Measurements from ENCODE around the gene ITPRID1.

The ITPRID1 gene

GRCh38 chr7:31562002-31562401 is 48.1 kb downstream of the ITPRID1 start:
- Histone ChIP-seq H3K36me3 (ENCODE audit: control insufficient read depth in 2 of 2, insufficient read depth in 2 of 2, low read length in 2 of 2) (no peaks in the 10 kb centered on the region), H3K27me3 (ENCODE audit: control insufficient read depth in 1 of 2, insufficient read depth in 2 of 2, low read length in 2 of 2) (no peaks in the 10 kb centered on the region), H3K4me1 (ENCODE audit: control insufficient read depth, insufficient read depth, low read length) (no peaks in the 10 kb centered on the region), H3K4me3 (ENCODE audit: low read length in 2 of 2) (no peak overlapping the region), H3K27ac (ENCODE audit: low read length) (no peak overlapping the region), H3K9me3 (ENCODE audit: control insufficient read depth in 2 of 2, low read length in 2 of 2) (no peaks in the 10 kb centered on the region), H3K9ac (ENCODE audit: low read length in 2 of 2) (no peak overlapping the region)

DNA sequence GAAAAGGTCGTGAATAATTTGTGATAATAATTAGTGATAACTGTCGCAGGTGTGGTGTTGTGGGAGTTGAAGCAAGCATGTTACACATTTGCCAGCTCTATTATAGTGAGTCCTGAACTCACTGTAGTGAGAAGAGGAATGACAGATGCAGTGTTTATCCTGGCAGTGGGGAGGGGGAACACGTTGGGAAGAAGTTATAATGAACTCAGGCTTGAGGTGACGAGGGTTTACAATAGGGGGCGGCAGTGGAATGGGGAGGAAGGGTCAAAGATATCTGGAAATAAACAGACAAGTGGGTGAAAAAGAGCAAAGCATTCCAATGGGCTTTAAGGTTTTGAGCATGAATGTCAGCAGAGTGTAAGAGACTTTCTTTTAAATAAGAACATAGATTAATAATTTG is 49.6 kb downstream of the ITPRID1 start:
- H3K4me1 ChIP-seq (ENCODE audit: control insufficient read depth, insufficient read depth, low read length): no peaks in the 10 kb centered on the region
- no peaks in the 10 kb centered on the region for H3K36me3 ChIP-seq (ENCODE audit: control insufficient read depth in 2 of 2, insufficient read depth in 2 of 2, low read length in 2 of 2)
- no peak overlapping the region for H3K4me3 ChIP-seq (ENCODE audit: low read length in 2 of 2)
- no peaks in the 10 kb centered on the region for H3K9me3 ChIP-seq (ENCODE audit: control insufficient read depth in 2 of 2, low read length in 2 of 2)
- no peaks in the 10 kb centered on the region for H3K27me3 ChIP-seq (ENCODE audit: control insufficient read depth in 1 of 2, insufficient read depth in 2 of 2, low read length in 2 of 2)
- H3K27ac ChIP-seq (ENCODE audit: low read length): no peak overlapping the region
- H3K9ac ChIP-seq (ENCODE audit: low read length in 2 of 2): no peak overlapping the region

DNA sequence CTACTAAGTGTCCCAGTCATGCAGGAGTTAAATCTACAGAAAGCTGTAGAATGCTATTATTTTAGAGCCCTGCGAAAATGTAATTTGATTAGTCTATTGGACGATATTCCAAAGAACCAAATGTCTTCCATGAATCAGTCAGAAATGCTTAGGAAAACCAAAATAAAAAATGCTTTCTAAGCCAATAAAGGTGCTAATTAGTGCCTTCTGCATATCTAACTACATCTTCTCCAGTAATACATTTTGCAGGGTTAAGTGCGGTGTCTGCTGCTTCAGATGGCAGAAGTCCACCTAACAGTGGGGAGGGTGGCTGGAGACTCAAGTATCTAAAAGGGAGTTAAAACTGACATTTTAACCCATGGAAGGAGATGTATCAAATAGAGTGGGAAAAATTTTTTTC is 50.1 kb downstream of the ITPRID1 start:
- Histone ChIP-seq H3K4me3 (ENCODE audit: low read length in 2 of 2) (no peak overlapping the region), H3K27me3 (ENCODE audit: control insufficient read depth in 1 of 2, insufficient read depth in 2 of 2, low read length in 2 of 2) (no peaks in the 10 kb centered on the region), H3K4me1 (ENCODE audit: control insufficient read depth, insufficient read depth, low read length) (no peaks in the 10 kb centered on the region), H3K9ac (ENCODE audit: low read length in 2 of 2) (no peak overlapping the region), H3K9me3 (ENCODE audit: control insufficient read depth in 2 of 2, low read length in 2 of 2) (no peaks in the 10 kb centered on the region), H3K36me3 (ENCODE audit: control insufficient read depth in 2 of 2, insufficient read depth in 2 of 2, low read length in 2 of 2) (no peaks in the 10 kb centered on the region), H3K27ac (ENCODE audit: low read length) (no peak overlapping the region)

DNA sequence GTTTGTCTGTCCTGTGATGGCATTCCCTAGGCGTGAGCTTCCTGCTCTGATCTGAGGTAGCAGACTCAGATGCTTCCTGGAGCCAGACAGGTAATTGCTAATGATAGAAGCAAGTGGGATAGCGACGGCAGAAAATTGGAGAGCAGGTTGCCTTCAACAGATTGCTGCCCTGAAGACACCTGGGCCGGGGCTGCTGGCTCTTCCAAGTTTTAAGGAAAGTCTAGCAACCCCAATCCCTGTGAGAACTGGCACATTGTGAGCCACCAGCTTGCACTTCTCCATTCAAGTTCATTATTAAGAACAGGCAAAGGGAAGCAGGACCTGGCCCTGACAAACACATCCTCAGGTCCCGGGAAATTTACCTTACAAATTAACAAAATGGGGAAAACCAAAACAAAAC is 50.8 kb downstream of the ITPRID1 start:
- Histone ChIP-seq H3K9me3 (ENCODE audit: control insufficient read depth in 2 of 2, low read length in 2 of 2) (no peaks in the 10 kb centered on the region), H3K9ac (ENCODE audit: low read length in 2 of 2) (no peak overlapping the region), H3K4me1 (ENCODE audit: control insufficient read depth, insufficient read depth, low read length) (no peaks in the 10 kb centered on the region), H3K27ac (ENCODE audit: low read length) (no peak overlapping the region), H3K4me3 (ENCODE audit: low read length in 2 of 2) (no peak overlapping the region), H3K27me3 (ENCODE audit: control insufficient read depth in 1 of 2, insufficient read depth in 2 of 2, low read length in 2 of 2) (no peaks in the 10 kb centered on the region), H3K36me3 (ENCODE audit: control insufficient read depth in 2 of 2, insufficient read depth in 2 of 2, low read length in 2 of 2) (no peaks in the 10 kb centered on the region)

GRCh38 chr7:31569528-31569927 is 55.6 kb downstream of the ITPRID1 start:
- Histone ChIP-seq H3K27ac (ENCODE audit: low read length) (no peak overlapping the region), H3K9ac (ENCODE audit: low read length in 2 of 2) (no peak overlapping the region), H3K36me3 (ENCODE audit: control insufficient read depth in 2 of 2, insufficient read depth in 2 of 2, low read length in 2 of 2) (no peaks in the 10 kb centered on the region), H3K9me3 (ENCODE audit: control insufficient read depth in 2 of 2, low read length in 2 of 2) (no peaks in the 10 kb centered on the region), H3K4me1 (ENCODE audit: control insufficient read depth, insufficient read depth, low read length) (no peaks in the 10 kb centered on the region), H3K27me3 (ENCODE audit: control insufficient read depth in 1 of 2, insufficient read depth in 2 of 2, low read length in 2 of 2) (no peaks in the 10 kb centered on the region), H3K4me3 (ENCODE audit: low read length in 2 of 2) (no peak overlapping the region)

DNA sequence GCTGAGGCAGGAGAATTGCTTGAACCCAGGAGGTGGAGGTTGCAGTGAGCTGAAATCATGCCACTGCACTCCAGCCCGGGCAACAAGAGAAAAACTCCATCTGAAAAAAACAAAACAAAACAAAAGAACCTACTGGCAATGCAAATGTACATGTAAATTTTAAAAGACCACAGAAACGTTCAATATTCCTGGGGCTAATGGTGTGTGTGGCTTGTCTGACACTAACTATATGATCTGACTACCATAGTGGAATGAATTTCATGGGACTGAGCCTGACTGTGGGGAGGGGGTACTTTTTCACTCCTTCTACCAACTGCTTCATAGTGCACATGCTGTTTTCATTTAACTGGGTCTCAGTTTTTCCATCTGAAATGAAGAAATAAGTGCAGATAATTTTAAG is 69.6 kb downstream of the ITPRID1 start:
- Histone ChIP-seq H3K4me1 (ENCODE audit: control insufficient read depth, insufficient read depth, low read length) (no peaks in the 10 kb centered on the region), H3K27ac (ENCODE audit: low read length) (no peak overlapping the region), H3K9ac (ENCODE audit: low read length in 2 of 2) (no peak overlapping the region), H3K9me3 (ENCODE audit: control insufficient read depth in 2 of 2, low read length in 2 of 2) (no peaks in the 10 kb centered on the region), H3K4me3 (ENCODE audit: low read length in 2 of 2) (no peak overlapping the region), H3K36me3 (ENCODE audit: control insufficient read depth in 2 of 2, insufficient read depth in 2 of 2, low read length in 2 of 2) (no peaks in the 10 kb centered on the region), H3K27me3 (ENCODE audit: control insufficient read depth in 1 of 2, insufficient read depth in 2 of 2, low read length in 2 of 2) (no peaks in the 10 kb centered on the region)

DNA sequence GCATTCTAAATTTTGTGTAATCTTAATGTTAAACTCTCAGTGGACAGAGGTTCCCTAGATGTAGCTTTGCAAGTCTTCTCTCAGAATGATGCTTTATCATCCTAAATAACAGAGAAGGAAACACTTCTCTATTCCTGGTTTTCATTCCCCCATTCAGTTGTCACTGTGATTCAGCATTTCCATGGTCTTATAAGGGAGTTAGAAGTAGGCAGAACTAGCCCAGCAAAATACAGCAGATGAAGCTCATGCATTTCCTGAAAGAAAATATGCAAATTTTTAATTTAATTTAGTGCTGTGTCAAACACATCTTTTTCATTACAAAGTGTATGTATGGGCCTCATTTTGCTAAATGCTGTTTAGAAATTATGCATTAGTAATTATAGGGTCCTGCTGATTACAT is 70.1 kb downstream of the ITPRID1 start:
- no peaks in the 10 kb centered on the region for H3K27me3 ChIP-seq (ENCODE audit: control insufficient read depth in 1 of 2, insufficient read depth in 2 of 2, low read length in 2 of 2)
- H3K4me3 ChIP-seq (ENCODE audit: low read length in 2 of 2): no peak overlapping the region
- H3K36me3 ChIP-seq (ENCODE audit: control insufficient read depth in 2 of 2, insufficient read depth in 2 of 2, low read length in 2 of 2): no peaks in the 10 kb centered on the region
- H3K4me1 ChIP-seq (ENCODE audit: control insufficient read depth, insufficient read depth, low read length): no peaks in the 10 kb centered on the region
- H3K27ac ChIP-seq (ENCODE audit: low read length): no peak overlapping the region
- H3K9me3 ChIP-seq (ENCODE audit: control insufficient read depth in 2 of 2, low read length in 2 of 2): no peaks in the 10 kb centered on the region
- H3K9ac ChIP-seq (ENCODE audit: low read length in 2 of 2): no peak overlapping the region

DNA sequence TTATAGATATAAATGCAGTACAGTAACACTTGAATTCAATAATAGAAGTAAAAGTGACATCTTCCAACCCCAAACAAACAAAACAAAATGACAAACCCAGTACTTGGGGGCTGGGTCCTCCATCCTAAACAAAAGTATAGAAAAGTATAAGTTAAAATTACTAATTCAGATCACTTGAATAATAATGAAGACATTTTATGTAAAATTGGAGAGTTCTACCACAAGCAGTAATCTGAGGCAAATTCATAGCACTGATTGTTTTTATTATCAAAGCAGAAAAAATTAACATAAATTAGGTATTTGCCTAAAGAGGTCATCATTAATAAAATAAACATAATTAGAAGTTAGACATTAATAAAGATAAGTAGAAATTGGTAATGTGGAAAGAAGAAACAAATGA is 81.5 kb downstream of the ITPRID1 start:
- no peaks in the 10 kb centered on the region for H3K27me3 ChIP-seq (ENCODE audit: control insufficient read depth in 1 of 2, insufficient read depth in 2 of 2, low read length in 2 of 2)
- H3K4me1 ChIP-seq (ENCODE audit: control insufficient read depth, insufficient read depth, low read length): no peaks in the 10 kb centered on the region

DNA sequence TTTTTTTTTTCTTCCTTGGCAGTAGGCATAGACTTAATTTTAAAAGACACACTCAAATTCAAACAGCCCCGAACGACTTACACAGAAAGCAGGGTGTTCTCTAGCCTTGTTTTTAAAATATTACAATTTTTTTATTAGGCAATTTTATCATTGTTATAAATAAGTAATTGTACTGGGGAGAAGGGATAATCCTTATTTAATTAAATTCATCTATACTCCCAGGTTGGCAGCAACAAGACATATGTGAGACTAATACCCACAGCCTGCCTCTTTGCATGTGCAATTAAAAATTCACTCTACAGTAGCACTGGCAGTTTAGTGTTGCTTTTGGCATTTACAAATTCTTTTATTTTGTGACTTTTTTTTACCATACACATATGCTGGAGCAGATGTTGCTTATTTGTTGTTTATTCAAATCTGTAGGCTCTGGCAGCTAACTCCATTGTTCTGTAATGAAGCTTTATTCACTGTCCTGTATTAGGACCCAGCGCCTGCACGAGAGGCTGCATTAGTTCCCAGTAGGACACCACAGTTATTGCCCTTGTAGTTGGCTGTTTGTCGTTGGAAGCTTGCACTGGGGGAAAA is 88.2 kb downstream of the ITPRID1 start:
- Histone ChIP-seq H3K4me3 (ENCODE audit: low read length in 2 of 2) (no peak overlapping the region), H3K27ac (ENCODE audit: low read length) (no peak overlapping the region), H3K4me1 (ENCODE audit: control insufficient read depth, insufficient read depth, low read length) (no peaks in the 10 kb centered on the region), H3K9ac (ENCODE audit: low read length in 2 of 2) (no peak overlapping the region), H3K36me3 (ENCODE audit: control insufficient read depth in 2 of 2, insufficient read depth in 2 of 2, low read length in 2 of 2) (no peaks in the 10 kb centered on the region), H3K9me3 (ENCODE audit: control insufficient read depth in 2 of 2, low read length in 2 of 2) (no peaks in the 10 kb centered on the region), H3K27me3 (ENCODE audit: control insufficient read depth in 1 of 2, insufficient read depth in 2 of 2, low read length in 2 of 2) (no peaks in the 10 kb centered on the region)

More for the DNA sequence above, 81.5 kb downstream of the ITPRID1 start:
- no peak overlapping the region for H3K4me3 ChIP-seq (ENCODE audit: low read length in 2 of 2)
- H3K27ac ChIP-seq (ENCODE audit: low read length): no peak overlapping the region
- H3K36me3 ChIP-seq (ENCODE audit: control insufficient read depth in 2 of 2, insufficient read depth in 2 of 2, low read length in 2 of 2): no peaks in the 10 kb centered on the region
- H3K9ac ChIP-seq (ENCODE audit: low read length in 2 of 2): no peak overlapping the region
- peaks cover 0 to 3% of the 10 kb centered on the region in 2 donors for H3K9me3 ChIP-seq (ENCODE audit: control insufficient read depth in 2 of 2, low read length in 2 of 2)

DNA sequence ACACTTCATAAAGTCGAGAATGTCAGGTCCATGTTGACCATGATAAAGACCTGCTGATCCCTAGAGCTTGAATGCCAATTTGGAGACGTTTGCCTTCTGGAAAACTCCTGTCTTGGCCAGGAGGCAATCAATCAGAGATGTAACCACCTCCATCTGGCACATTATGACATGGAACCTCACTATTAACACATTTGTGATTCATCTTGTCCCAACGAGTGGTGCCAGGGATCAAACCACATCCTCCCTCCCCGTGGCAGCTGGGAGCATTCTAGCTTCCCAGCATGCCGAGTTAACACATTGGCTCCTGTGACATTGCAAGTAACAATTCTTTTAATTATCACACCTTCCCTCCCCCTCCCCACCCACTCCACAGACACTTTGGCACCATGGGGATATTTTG is 89.2 kb downstream of the ITPRID1 start:
- Histone ChIP-seq H3K4me1 (ENCODE audit: control insufficient read depth, insufficient read depth, low read length) (no peaks in the 10 kb centered on the region), H3K27me3 (ENCODE audit: control insufficient read depth in 1 of 2, insufficient read depth in 2 of 2, low read length in 2 of 2) (no peaks in the 10 kb centered on the region), H3K9me3 (ENCODE audit: control insufficient read depth in 2 of 2, low read length in 2 of 2) (no peaks in the 10 kb centered on the region), H3K27ac (ENCODE audit: low read length) (no peak overlapping the region), H3K36me3 (ENCODE audit: control insufficient read depth in 2 of 2, insufficient read depth in 2 of 2, low read length in 2 of 2) (no peaks in the 10 kb centered on the region), H3K9ac (ENCODE audit: low read length in 2 of 2) (no peak overlapping the region), H3K4me3 (ENCODE audit: low read length in 2 of 2) (no peak overlapping the region)

- no peak overlapping the region for H3K9ac ChIP-seq (ENCODE audit: low read length in 2 of 2)
- H3K4me1 ChIP-seq (ENCODE audit: control insufficient read depth, insufficient read depth, low read length): no peaks in the 10 kb centered on the region
- H3K9me3 ChIP-seq (ENCODE audit: control insufficient read depth in 2 of 2, low read length in 2 of 2): no peaks in the 10 kb centered on the region
- H3K27me3 ChIP-seq (ENCODE audit: control insufficient read depth in 1 of 2, insufficient read depth in 2 of 2, low read length in 2 of 2): no peaks in the 10 kb centered on the region
- H3K4me3 ChIP-seq (ENCODE audit: low read length in 2 of 2): no peak overlapping the region
- no peak overlapping the region for H3K27ac ChIP-seq (ENCODE audit: low read length)
- no peaks in the 10 kb centered on the region for H3K36me3 ChIP-seq (ENCODE audit: control insufficient read depth in 2 of 2, insufficient read depth in 2 of 2, low read length in 2 of 2)
Observed at GRCh38 chr7:31613604-31614003, 99.7 kb downstream of the ITPRID1 start.

All from stomach smooth muscle (tissue), 2 donors.